Tibial nerve (tissue), 4 donors: ENCODE measurements around the gene IFNA10. TPM values are rescaled to one million over a fixed set of nuclear protein-coding genes. Genes with fewer than 3 reads are reported as not detected.
"Not testable (repeated sequence)": the region's sequence is repeated elsewhere in the genome, so short reads cannot be mapped to it uniquely, and the experiment has no call there.

Source experiments
- DNase-seq, 2 donors: peaks; one replicate each; pipeline ENCODE4 v3.0.0-alpha.2; 2019; ENCODE audit warnings: low spot score in 2 of 2
- H3K27ac ChIP-seq, 4 donors: fragments of 200-600 bp; sonication (generic) in 3 of 4; one replicate each; pipeline ENCODE4 v1.5.1; 2017 to 2019; ENCODE audit warnings: mild to moderate bottlenecking in 1 of 4
- H3K27me3 ChIP-seq, 2 donors: fragments of 200-600 bp; sonication (generic) in 1 of 2; one replicate each; pipeline versions ENCODE4 v1.5.1 to v1.6.0; 2017 to 2019
- H3K36me3 ChIP-seq, 3 donors: fragments of 200-600 bp; sonication (generic); one replicate each; pipeline ENCODE4 v1.5.1; 2018 to 2019
- H3K4me1 ChIP-seq, 4 donors: fragments of 200-600 bp; sonication (generic) in 3 of 4; one replicate each; pipeline ENCODE4 v1.5.1; 2017 to 2019
- H3K4me3 ChIP-seq, 4 donors: fragments of 200-600 bp; sonication (generic) in 3 of 4; one replicate each; pipeline ENCODE4 v1.5.1; 2017 to 2019; ENCODE audit warnings: mild to moderate bottlenecking in 1 of 4, moderate library complexity in 1 of 4
- H3K9me3 ChIP-seq, 4 donors: fragments of 200-600 bp; sonication (generic) in 3 of 4; one replicate each; pipeline ENCODE4 v1.5.1; 2017 to 2019
- EP300 ChIP-seq, 2 donors: sonication (generic); formaldehyde crosslinking; IDR thresholded peaks; one replicate each; pipeline ENCODE4 v1.6.1; 2017; ENCODE audit warnings: antibody characterized with exemption in 2 of 2, mild to moderate bottlenecking in 1 of 2
- POLR2A ChIP-seq, 2 donors: fragments of 450-650 bp; IDR thresholded peaks; one replicate each; pipeline ENCODE4 v1.6.1; 2017; ENCODE audit warnings: antibody characterized with exemption in 2 of 2, mild to moderate bottlenecking in 2 of 2, moderate library complexity in 2 of 2
- WGBS, 2 donors: methylation state at CpG; one replicate each; pipeline ENCODE4 v1.1.5; 2018; 5-methylcytosine and 5-hydroxymethylcytosine counted together
- total RNA-seq, 4 donors: library from RNA; depleted of rRNA; stranded (reverse); fragments of >200 nt; gene quantifications; one replicate each; pipeline ENCODE4 v1.1.0, GENCODE V29; 2016
- TF ChIP-seq, protein P1 (sequence below), 5 experiments: fragments of 200-600 bp in 3 of 5; fragments of 450-650 bp in 2 of 5; sonication (generic) in 3 of 5; IDR thresholded peaks; one replicate each; pipeline ENCODE4 v1.5.1; 2016 to 2019; ENCODE audit warnings: antibody characterized with exemption in 5 of 5, mild to moderate bottlenecking in 3 of 5, moderate library complexity in 2 of 5

Gene IFNA10
- not detected for total RNA-seq

DNA sequence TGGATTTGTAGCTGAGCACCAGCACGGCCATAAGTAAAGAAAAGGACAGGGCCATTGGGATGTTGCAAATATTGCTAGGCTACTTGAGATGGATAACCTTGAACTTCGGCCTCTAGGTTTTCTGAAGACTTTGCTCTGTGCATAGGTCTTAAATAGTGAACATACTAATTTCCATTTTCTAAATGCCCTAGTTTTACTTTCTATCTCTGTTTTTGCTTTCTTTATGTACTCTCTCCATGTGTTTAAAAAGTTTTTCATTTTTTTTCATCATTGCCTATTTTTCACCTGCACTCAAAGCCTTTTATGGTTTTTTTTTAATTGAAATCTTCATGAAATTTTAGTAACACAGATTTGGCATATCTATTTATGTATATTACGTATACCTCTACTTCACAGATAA lies at the start of gene IFNA10:
Gene IFNA10, minus strand, starts transcription at position 101 of the 400 bp plus-strand sequence. Its CDS starts 46 bp downstream, at position 55.
- DNase-seq, H3K4me3 ChIP-seq, H3K4me1 ChIP-seq, H3K36me3 ChIP-seq, H3K27me3 ChIP-seq, H3K9me3 ChIP-seq, H3K27ac ChIP-seq: not testable (repeated sequence)
- WGBS, 2 donors, result 82 to 89% methylated on average over 3 of the region's 3 CpGs

DNA sequence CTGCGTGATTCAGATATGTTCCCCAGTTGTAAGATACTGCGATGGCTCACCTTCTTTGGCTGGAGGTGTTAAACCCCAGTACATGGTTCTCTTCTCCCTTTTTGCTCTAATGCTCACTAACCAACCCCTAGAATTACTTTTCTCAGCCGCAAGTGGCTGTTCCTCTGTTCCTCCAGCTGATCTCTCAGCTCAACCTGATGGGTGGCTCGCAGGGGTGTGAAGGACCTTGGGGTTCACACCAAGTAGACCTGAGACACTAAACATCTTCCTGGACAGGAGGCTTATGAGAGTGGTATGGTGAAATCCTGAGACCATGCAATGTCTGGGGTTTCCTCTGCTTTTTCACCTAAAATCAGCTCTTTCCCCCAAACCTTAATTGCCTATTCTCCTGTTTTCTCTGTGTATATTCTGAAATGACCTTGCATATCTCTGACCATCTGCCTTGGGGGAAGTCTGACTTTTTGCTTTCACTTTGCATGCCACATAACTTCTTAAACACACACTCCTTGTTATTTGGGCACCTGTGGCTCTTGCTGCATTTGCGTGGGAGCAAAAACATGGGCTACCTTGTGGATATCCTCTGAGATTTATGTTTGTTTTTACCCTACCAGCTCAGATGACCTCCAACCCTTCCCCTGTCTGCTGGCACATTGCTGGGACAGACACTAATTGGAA lies 48.7 kb upstream of the IFNA10 start:
- H3K27ac ChIP-seq, result no peak overlapping the region
- 75 to 76% methylated on average over 5 of the region's 5 CpGs for WGBS, 2 donors
- TF ChIP-seq EP300 (IDR thresholded peaks at IDR 0.05) (no peak), POLR2A (IDR thresholded peaks at IDR 0.05) (no peak)
- TF ChIP-seq, protein P1, sequence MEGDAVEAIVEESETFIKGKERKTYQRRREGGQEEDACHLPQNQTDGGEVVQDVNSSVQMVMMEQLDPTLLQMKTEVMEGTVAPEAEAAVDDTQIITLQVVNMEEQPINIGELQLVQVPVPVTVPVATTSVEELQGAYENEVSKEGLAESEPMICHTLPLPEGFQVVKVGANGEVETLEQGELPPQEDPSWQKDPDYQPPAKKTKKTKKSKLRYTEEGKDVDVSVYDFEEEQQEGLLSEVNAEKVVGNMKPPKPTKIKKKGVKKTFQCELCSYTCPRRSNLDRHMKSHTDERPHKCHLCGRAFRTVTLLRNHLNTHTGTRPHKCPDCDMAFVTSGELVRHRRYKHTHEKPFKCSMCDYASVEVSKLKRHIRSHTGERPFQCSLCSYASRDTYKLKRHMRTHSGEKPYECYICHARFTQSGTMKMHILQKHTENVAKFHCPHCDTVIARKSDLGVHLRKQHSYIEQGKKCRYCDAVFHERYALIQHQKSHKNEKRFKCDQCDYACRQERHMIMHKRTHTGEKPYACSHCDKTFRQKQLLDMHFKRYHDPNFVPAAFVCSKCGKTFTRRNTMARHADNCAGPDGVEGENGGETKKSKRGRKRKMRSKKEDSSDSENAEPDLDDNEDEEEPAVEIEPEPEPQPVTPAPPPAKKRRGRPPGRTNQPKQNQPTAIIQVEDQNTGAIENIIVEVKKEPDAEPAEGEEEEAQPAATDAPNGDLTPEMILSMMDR (IDR thresholded peaks at IDR 0.05), result no peak
- H3K4me1 ChIP-seq, result peaks cover 0 to 11% (median 0%) of the 10 kb centered on the region in 4 donors
- H3K27me3 ChIP-seq, result no peaks in the 10 kb centered on the region
- no peak overlapping the region for H3K4me3 ChIP-seq
- H3K36me3 ChIP-seq, result no peaks in the 10 kb centered on the region
- H3K9me3 ChIP-seq, result no peaks in the 10 kb centered on the region
- no peak for DNase-seq

DNA sequence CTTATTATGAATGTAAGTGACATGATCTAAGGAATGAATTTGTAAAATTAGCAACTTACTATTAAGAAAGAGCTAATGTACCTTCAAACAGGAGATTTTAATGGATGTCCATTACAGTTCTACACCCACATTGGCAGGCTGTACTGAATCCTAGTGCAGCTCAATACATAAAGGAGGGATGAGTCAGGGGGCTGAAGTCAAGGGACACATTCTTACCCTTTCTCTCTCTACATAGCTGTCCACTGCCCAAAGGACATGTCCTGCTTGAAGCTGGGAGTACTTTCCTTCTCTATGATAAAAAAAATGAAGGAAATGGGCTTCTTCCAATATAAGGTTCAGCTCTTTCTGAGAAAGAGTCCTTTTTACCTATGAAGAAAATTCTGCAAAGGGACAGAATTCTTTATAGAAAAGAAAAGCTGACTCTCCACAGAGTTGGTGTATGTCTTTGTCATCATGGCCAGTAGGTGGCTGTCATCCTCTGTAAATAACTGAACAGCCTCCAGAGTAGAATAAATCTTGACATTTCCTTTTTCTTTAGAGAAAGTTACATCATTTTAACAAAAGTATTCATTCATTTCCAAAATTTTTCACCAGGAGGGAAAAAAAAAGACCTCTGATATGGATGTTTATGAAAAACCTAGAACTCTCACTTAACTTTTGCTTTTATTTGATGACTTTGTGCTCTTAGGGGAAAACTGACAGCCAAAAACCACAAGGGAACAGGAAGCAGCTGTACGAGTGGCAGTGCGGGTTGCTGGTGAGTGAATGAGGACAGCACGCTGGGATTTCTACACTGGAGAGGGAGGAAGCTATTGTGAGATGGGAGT lies 46.0 kb upstream of the IFNA10 start:
- H3K27ac ChIP-seq, result no peak overlapping the region
- no peak overlapping the region for H3K4me3 ChIP-seq
- TF ChIP-seq, protein P1 (IDR thresholded peaks at IDR 0.05), result peak; percentile 18 to 44 (median 39)
- TF ChIP-seq EP300 (IDR thresholded peaks at IDR 0.05) (peak in 1 of 2 donors; percentile 37), POLR2A (IDR thresholded peaks at IDR 0.05) (no peak)
- no peaks in the 10 kb centered on the region for H3K27me3 ChIP-seq
- WGBS, 2 donors, result 0 to 2% methylated on average over 3 of the region's 3 CpGs
- peak in 1 of 2 donors; percentile 41 for DNase-seq
- peaks cover 0 to 11% (median 0%) of the 10 kb centered on the region in 4 donors for H3K4me1 ChIP-seq
- no peaks in the 10 kb centered on the region for H3K36me3 ChIP-seq
- H3K9me3 ChIP-seq, result no peaks in the 10 kb centered on the region

DNA sequence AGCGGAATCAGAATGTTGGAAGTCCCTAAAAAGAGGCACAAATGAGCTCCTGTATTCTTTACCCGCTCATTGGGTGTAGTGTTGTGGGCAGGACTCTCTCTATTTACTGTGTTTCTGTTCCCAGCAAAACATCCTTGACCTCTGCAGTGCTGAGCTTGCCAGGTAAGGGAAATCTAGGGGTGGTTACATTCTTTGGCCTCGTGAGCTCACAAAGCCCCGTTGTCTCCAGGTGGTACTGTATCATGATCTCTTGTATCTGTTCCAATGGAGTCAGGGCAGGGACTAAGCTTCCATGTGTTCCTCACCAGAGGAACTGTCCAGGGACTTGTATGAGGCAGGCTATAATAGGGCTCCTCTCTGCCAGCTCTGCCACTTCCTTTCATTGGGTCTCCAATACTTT lies 44.7 kb upstream of the IFNA10 start:
- TF ChIP-seq POLR2A (IDR thresholded peaks at IDR 0.05) (no peak), EP300 (IDR thresholded peaks at IDR 0.05) (no peak)
- TF ChIP-seq, protein P1 (IDR thresholded peaks at IDR 0.05), result no peak
- no peaks in the 10 kb centered on the region for H3K36me3 ChIP-seq
- no peak overlapping the region for H3K4me3 ChIP-seq
- DNase-seq, result no peak
- no peak overlapping the region for H3K27ac ChIP-seq
- H3K9me3 ChIP-seq, result no peaks in the 10 kb centered on the region
- H3K4me1 ChIP-seq, result peaks cover 0 to 11% (median 0%) of the 10 kb centered on the region in 4 donors
- H3K27me3 ChIP-seq, result no peaks in the 10 kb centered on the region
- 58 to 62% methylated on average over 4 of the region's 4 CpGs for WGBS, 2 donors

DNA sequence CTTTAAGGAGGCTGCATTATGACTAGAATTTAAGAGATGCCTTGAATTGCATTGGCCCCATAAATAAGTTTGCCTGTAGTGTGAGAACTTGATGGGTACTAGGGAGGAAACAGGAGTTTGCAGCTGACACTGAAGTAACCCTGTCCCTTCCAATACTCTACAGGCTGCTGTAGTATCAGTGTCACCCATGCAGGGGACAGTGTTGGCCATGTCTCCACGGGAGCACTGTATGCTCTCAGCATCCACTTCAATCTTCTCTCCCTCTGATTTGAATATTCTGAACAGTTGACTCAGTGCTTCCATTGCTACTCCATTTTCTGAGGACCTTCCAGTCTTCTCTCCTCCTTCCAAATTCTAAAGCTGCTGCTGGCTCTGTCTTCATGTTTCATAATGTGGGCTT lies 44.2 kb upstream of the IFNA10 start:
- TF ChIP-seq POLR2A (IDR thresholded peaks at IDR 0.05), result no peak
- TF ChIP-seq, protein P1 (IDR thresholded peaks at IDR 0.05), result no peak
- TF ChIP-seq EP300 (IDR thresholded peaks at IDR 0.05), result no peak
- Histone ChIP-seq H3K4me3 (no peak overlapping the region), H3K27me3 (no peaks in the 10 kb centered on the region), H3K4me1 (peaks cover 0 to 11% (median 0%) of the 10 kb centered on the region in 4 donors), H3K27ac (no peak overlapping the region), H3K9me3 (no peaks in the 10 kb centered on the region), H3K36me3 (no peaks in the 10 kb centered on the region)
- 29 to 52% methylated on average over 1 of the region's 1 CpG for WGBS, 2 donors
- DNase-seq, result no peak
